ENCODE results near the gene MRPS18A.

GRCh38 chr6:43730634-43731033 lies 43.0 kb upstream of the MRPS18A start:
- TF ChIP-seq EZH2 (IDR thresholded peaks at IDR 0.05; ENCODE audit: insufficient read depth, poor library complexity, severe bottlenecking) (no peak), EZH2phosphoT487 (IDR thresholded peaks at IDR 0.05; ENCODE audit: insufficient read depth, low read depth) (no peak)

Data from GM23248 (cell line).